H1 (cell line): Measurements from ENCODE around the gene ORAI3. TPM values are rescaled to one million over a fixed set of nuclear protein-coding genes. Genes with fewer than 3 reads are reported as not detected.

ENCODE experiments used
- CTCF ChIA-PET: fragments of 300-600 bp; sonication (Branson Sonifier 250); formaldehyde crosslinking; loops from one replicate; lab custom pipeline; 2021; ENCODE audit not compliant: partially characterized antibody; lab: Charles Lee
- POLR2A ChIA-PET: fragments of 300-600 bp; sonication (Branson Sonifier 250); formaldehyde crosslinking; loops from one replicate; lab custom pipeline; 2021; ENCODE audit warnings: inconsistent platforms; ENCODE audit not compliant: partially characterized antibody; lab: Charles Lee
- DNase-seq, 2 experiments: peaks; one replicate each; pipeline versions ENCODE4 v3.0.0 to v3.0.0-alpha.2; 2010 to 2022; ENCODE audit warnings: low spot score in 2 of 2, low read depth in 1 of 2, mixed read lengths in 1 of 2
- FAIRE-seq: peaks from 2 replicates; lab custom pipeline; 2011; peaks lifted over from hg19 to GRCh38; lab: Jason Lieb, UNC
- H2AFZ ChIP-seq: 2 replicates; pipeline ENCODE4 v1.8.1; 2012; ENCODE audit warnings: low read length, inconsistent platforms
- H2AK5ac ChIP-seq: 2 replicates; pipeline ENCODE4 v1.6.1; 2013; ENCODE audit warnings: low read depth, low read length
- H2BK120ac ChIP-seq: replicated peaks from 2 replicates; pipeline ENCODE3; 2013; ENCODE audit warnings: low read depth, low read length, inconsistent platforms
- H2BK12ac ChIP-seq: 2 replicates; pipeline ENCODE4 v1.6.1; 2013; ENCODE audit warnings: low read depth, low read length
- H2BK15ac ChIP-seq: 2 replicates; pipeline ENCODE4 v1.6.1; 2013; ENCODE audit warnings: low read length
- H2BK20ac ChIP-seq: 2 replicates; pipeline ENCODE4 v1.6.1; 2013; ENCODE audit warnings: low read length
- H2BK5ac ChIP-seq: 2 replicates; pipeline ENCODE4 v1.6.1; 2013; ENCODE audit warnings: low read depth, low read length
- H3K14ac ChIP-seq: 2 replicates; pipeline ENCODE4 v1.6.1; 2013; ENCODE audit warnings: inconsistent platforms; ENCODE audit not compliant: insufficient read length
- H3K18ac ChIP-seq: 2 replicates; pipeline ENCODE4 v1.6.1; 2013; ENCODE audit warnings: low read length; ENCODE audit errors: extremely low read depth
- H3K23ac ChIP-seq: 2 replicates; pipeline ENCODE4 v1.6.1; 2013; ENCODE audit warnings: inconsistent platforms; ENCODE audit not compliant: insufficient read length
- H3K23me2 ChIP-seq: 2 replicates; pipeline ENCODE4 v1.6.1; 2013; ENCODE audit warnings: low read depth, low read length
- H3K27ac ChIP-seq: 2 replicates; pipeline ENCODE4 v1.6.1; 2011; ENCODE audit warnings: low read depth, low read length, inconsistent platforms
- H3K27me3 ChIP-seq, 4 experiments: replicated peaks in 1 of 4; 1 replicate in 1 of 4; 2 replicates in 3 of 4; pipeline versions ENCODE4 v1.6.1 to v1.8.1; 2011 to 2013; ENCODE audit warnings: low read length in 3 of 4, mild to moderate bottlenecking in 3 of 4, inconsistent platforms in 2 of 4, mixed read lengths in 2 of 4, moderate library complexity in 1 of 4; ENCODE audit not compliant: control insufficient read depth in 3 of 4, insufficient read depth in 3 of 4; ENCODE audit errors: extremely low read depth in 1 of 4
- H3K36me3 ChIP-seq, 4 experiments: 2 replicates each; pipeline versions ENCODE4 v1.6.1 to v1.8.1; 2011 to 2013; ENCODE audit warnings: mild to moderate bottlenecking in 4 of 4, low read length in 3 of 4, moderate library complexity in 2 of 4, control low read depth in 1 of 4, inconsistent platforms in 1 of 4; ENCODE audit not compliant: insufficient read depth in 4 of 4, control insufficient read depth in 2 of 4
- H3K4ac ChIP-seq: replicated peaks from 2 replicates; pipeline ENCODE3; 2013; ENCODE audit warnings: low read length, low read depth, mixed read lengths, inconsistent platforms; ENCODE audit not compliant: insufficient read length
- H3K4me1 ChIP-seq, 4 experiments: replicated peaks in 1 of 4; 1 replicate in 1 of 4; 2 replicates in 3 of 4; pipeline versions ENCODE4 v1.6.1 to v1.8.1; 2011 to 2013; ENCODE audit warnings: low read length in 3 of 4, inconsistent platforms in 2 of 4, mixed read lengths in 1 of 4; ENCODE audit not compliant: insufficient read depth in 4 of 4, control insufficient read depth in 3 of 4
- H3K4me2 ChIP-seq, 2 experiments: 2 replicates each; pipeline versions ENCODE4 v1.6.1 to v1.8.1; 2011 to 2013; ENCODE audit warnings: low read depth in 2 of 2, low read length in 2 of 2, control low read depth in 1 of 2, inconsistent platforms in 1 of 2, mild to moderate bottlenecking in 1 of 2; ENCODE audit not compliant: insufficient read depth in 1 of 2
- H3K4me3 ChIP-seq, 4 experiments: fragments of 200-600, 300-600 bp in 1 of 4; sonication (generic), shearing (Covaris generic), sonication (Bioruptor Twin) in 1 of 4; 2 replicates each; pipeline versions ENCODE4 v1.5.1 to v1.8.1; 2011 to 2016; ENCODE audit warnings: low read length in 4 of 4, low read depth in 3 of 4, control low read depth in 2 of 4, inconsistent platforms in 2 of 4, mild to moderate bottlenecking in 2 of 4, mixed read lengths in 1 of 4, moderate library complexity in 1 of 4; ENCODE audit not compliant: insufficient read depth in 2 of 4; ENCODE audit errors: extremely low read depth in 1 of 4
- H3K56ac ChIP-seq: replicated peaks from 2 replicates; pipeline ENCODE3; 2013; ENCODE audit warnings: low read depth, mild to moderate bottlenecking, mixed read lengths, low read length, inconsistent platforms; ENCODE audit not compliant: insufficient read length
- H3K79me1 ChIP-seq: 2 replicates; pipeline ENCODE4 v1.6.1; 2013; ENCODE audit warnings: low read depth, low read length, control low read depth
- H3K79me2 ChIP-seq, 2 experiments: 2 replicates each; pipeline versions ENCODE4 v1.6.1 to v1.8.1; 2012 to 2013; ENCODE audit warnings: low read length in 2 of 2, mild to moderate bottlenecking in 2 of 2, inconsistent platforms in 1 of 2; ENCODE audit not compliant: insufficient read depth in 2 of 2, control insufficient read depth in 1 of 2
- H3K9ac ChIP-seq, 4 experiments: replicated peaks in 1 of 4; 1 replicate in 1 of 4; 2 replicates in 3 of 4; pipeline versions ENCODE4 v1.6.1 to v1.8.1; 2011 to 2013; ENCODE audit warnings: low read depth in 3 of 4, low read length in 3 of 4, control low read depth in 2 of 4, mild to moderate bottlenecking in 2 of 4, moderate library complexity in 2 of 4, inconsistent platforms in 1 of 4; ENCODE audit errors: extremely low read depth in 1 of 4
- H3K9me3 ChIP-seq, 2 experiments: 2 replicates each; pipeline versions ENCODE4 v1.6.1 to v1.8.1; 2012 to 2013; ENCODE audit warnings: mild to moderate bottlenecking in 2 of 2, moderate library complexity in 2 of 2, control low read depth in 1 of 2, inconsistent platforms in 1 of 2, low read depth in 1 of 2, low read length in 1 of 2, mixed read lengths in 1 of 2; ENCODE audit not compliant: insufficient read depth in 2 of 2
- H4K20me1 ChIP-seq, 2 experiments: replicated peaks in 1 of 2; 2 replicates each; pipeline versions ENCODE3 to v1.8.1; 2011 to 2013; ENCODE audit warnings: inconsistent platforms in 2 of 2, low read length in 2 of 2, mild to moderate bottlenecking in 1 of 2; ENCODE audit not compliant: insufficient read depth in 2 of 2, control insufficient read depth in 1 of 2
- H4K5ac ChIP-seq: 2 replicates; pipeline ENCODE4 v1.6.1; 2013; ENCODE audit warnings: low read length, low read depth, mixed read lengths, inconsistent platforms; ENCODE audit not compliant: insufficient read length
- H4K8ac ChIP-seq: 2 replicates; pipeline ENCODE4 v1.8.0; 2013; ENCODE audit warnings: mild to moderate bottlenecking, moderate library complexity, low read length, inconsistent platforms; ENCODE audit not compliant: insufficient read depth; ENCODE audit errors: extremely low read depth
- H4K91ac ChIP-seq: replicated peaks from 2 replicates; pipeline ENCODE3; 2013; ENCODE audit warnings: low read length, mixed read lengths, inconsistent platforms; ENCODE audit not compliant: insufficient read length
- KDM1A ChIP-seq: fragments of 200-600, 300-600 bp; sonication (generic); IDR thresholded peaks from 2 replicates; pipeline ENCODE4 v1.7.1; 2016; ENCODE audit warnings: mild to moderate bottlenecking, low read length, borderline replicate concordance
- KDM4A ChIP-seq: IDR thresholded peaks from one replicate; pipeline ENCODE4 v1.7.1; 2012; ENCODE audit warnings: low read depth, mild to moderate bottlenecking, moderate library complexity, low read length, inconsistent platforms; ENCODE audit not compliant: severe bottlenecking
- SP4 ChIP-seq: IDR thresholded peaks from 2 replicates; pipeline ENCODE4 v1.6.1; 2012; ENCODE audit warnings: low read length, inconsistent platforms
- WGBS, 2 experiments: shearing (Covaris generic) in 1 of 2; methylation state at CpG; one replicate each; pipeline versions ENCODE4 v1.1.6 to v1.1.7; 2013 to 2015; ENCODE audit warnings: low lambda C conversion rate in 2 of 2, mixed read lengths in 2 of 2, inconsistent platforms in 1 of 2, low coverage in 1 of 2, missing lambda C conversion rate in 1 of 2; ENCODE audit not compliant: insufficient replicate concordance in 2 of 2, insufficient coverage in 1 of 2, insufficient read length in 1 of 2; ENCODE audit errors: extremely low coverage in 1 of 2, missing lambda C conversion rate in 1 of 2; 5-methylcytosine and 5-hydroxymethylcytosine counted together
- polyA plus RNA-seq, 7 experiments: library from polyadenylated mRNA; depleted of rRNA in 3 of 7; stranded (reverse) in 5 of 7; unstranded in 2 of 7; fragments of >200 nt in 5 of 7; fragments of 200-250 nt in 2 of 7; gene quantifications; 1 replicate in 5 of 7; 2 replicates in 1 of 7; 4 replicates in 1 of 7; pipeline versions ENCODE4 v1.2.1 to v1.2.3, GENCODE V29; 2011 to 2013; ENCODE audit warnings: missing spikeins in 2 of 7, mixed read lengths in 2 of 7
- total RNA-seq: library from RNA; stranded (reverse); fragmentation: NEBNext Ultra II Directional; extraction: Animal tissue kit (Norgen Biotek cat#: 25700); gene quantifications from 2 replicates; pipeline ENCODE4 v1.2.1, GENCODE V29; 2021

The ORAI3 gene
- total and polyA plus RNA-seq, 2 of the 8 experiments (the other 6 are each of a cell fraction or from before 2014, with no cell fraction given), result 8.7 to 24.5 TPM

DNA sequence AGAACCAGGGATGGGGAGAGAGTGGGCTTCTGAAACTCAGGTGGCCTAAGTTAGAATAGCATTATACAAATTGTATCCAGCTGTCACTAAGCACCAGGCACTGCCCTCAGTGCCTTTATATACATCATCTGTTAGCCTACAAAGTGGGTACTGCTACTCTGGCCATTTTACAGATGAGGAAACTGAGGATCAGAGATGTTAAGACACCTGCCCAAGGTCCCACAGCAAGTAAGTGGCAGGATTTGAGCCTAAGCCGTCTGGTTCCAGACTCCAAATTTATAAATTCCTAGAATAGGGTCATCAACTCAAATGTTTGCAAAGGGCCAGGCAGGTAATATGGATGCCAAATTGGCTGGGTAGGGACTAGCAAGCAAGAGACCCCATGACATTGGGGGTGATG is 2.3 kb downstream of the ORAI3 start:
- no peak overlapping the region for H3K4ac ChIP-seq
- no peak overlapping the region for H4K91ac ChIP-seq
- no peak overlapping the region; the same call in 1 of the 2 replicates for H4K8ac ChIP-seq
- peaks cover 12% of the 10 kb centered on the region for H3K23me2 ChIP-seq
- H2AFZ ChIP-seq, result no peak overlapping the region
- H3K4me2 ChIP-seq, result no peak overlapping the region
- H3K9ac ChIP-seq, result no peak overlapping the region
- no peak overlapping the region for H3K18ac ChIP-seq
- H2AK5ac ChIP-seq, result no peak overlapping the region
- DNase-seq (no peak), FAIRE-seq (no peak)
- H3K79me1 ChIP-seq, result no peaks in the 10 kb centered on the region; the same call in 1 of the 2 replicates
- no peak overlapping the region for H3K23ac ChIP-seq
- WGBS, 2 experiments, result 83% methylated on average over 1 of the region's 1 CpG; no CpG with 5 or more reads in 1 of the 2 experiments
- TF ChIP-seq KDM1A (peak; percentile 57; the same call in 1 of the 2 replicates), SP4 (no peak), KDM4A (no peak)
- H2BK120ac ChIP-seq, result no peak overlapping the region
- no peak overlapping the region for H2BK15ac ChIP-seq
- H4K5ac ChIP-seq, result no peak overlapping the region
- no peaks in the 10 kb centered on the region for H3K9me3 ChIP-seq
- ChIA-PET POLR2A (interaction anchor here (0.7 to 3.5 kb wide), 2 partner anchors 10 to 232 kb away, joined by 3 to 16 read pairs; no protein-coding TSS in a partner anchor), CTCF (interaction anchor here (1.2 to 3.3 kb wide), 3 partner anchors 12 to 34 kb away, joined by 3 to 25 read pairs (median 5); partner anchors contain the start of gene HSD3B7)
- H2BK5ac ChIP-seq, result no peak overlapping the region
- H3K79me2 ChIP-seq, result no peaks in the 10 kb centered on the region
- H2BK12ac ChIP-seq, result no peak overlapping the region
- no peak overlapping the region for H2BK20ac ChIP-seq
- H3K4me3 ChIP-seq, result no peak overlapping the region
- no peak overlapping the region for H3K56ac ChIP-seq
- H3K4me1 ChIP-seq, result peaks cover 0 to 32% (median 22%) of the 10 kb centered on the region in 4 experiments; a peak in 6 of 7 replicates
- no peaks in the 10 kb centered on the region for H3K27me3 ChIP-seq
- H3K36me3 ChIP-seq, result no peaks in the 10 kb centered on the region; a peak in 1 of 8 replicates
- peaks cover 0 to 11% of the 10 kb centered on the region in 2 experiments for H4K20me1 ChIP-seq
- no peak overlapping the region for H3K14ac ChIP-seq
- no peak overlapping the region for H3K27ac ChIP-seq
